GM13977 (cell line): ENCODE data around the gene CCS.

Experiments
- DNase-seq: peaks from one replicate; pipeline ENCODE4 v3.0.0; 2012; ENCODE audit warnings: low spot score
- CTCF ChIP-seq: IDR thresholded peaks from 2 replicates; pipeline ENCODE4 v1.5.1; 2012; ENCODE audit warnings: mild to moderate bottlenecking, control low read depth; ENCODE audit not compliant: insufficient read depth; ENCODE audit errors: extremely low read depth, missing control alignments
- in situ Hi-C: fragments of 300-500 bp; cut with MboI; formaldehyde crosslinking; loops from one replicate; pipeline ENCODE4 v1.12.0; 2022; ENCODE audit warnings: low sequenced_read_pairs, low pct_unique_long_range_greater_than_20kb, mixed read lengths, inconsistent platforms; ENCODE audit not compliant: unreplicated experiment

The CCS gene

GRCh38 chr11:66556086-66556485 lies 36.9 kb upstream of the CCS start:
- in situ Hi-C loops, result loop anchor here (25.0 kb wide), 1 partner anchor 281 kb away; the partner anchor contains the start of gene RCE1
- DNase-seq, result no peak
- no peak for TF ChIP-seq CTCF

- no peak for DNase-seq
- no peak for TF ChIP-seq CTCF
- in situ Hi-C loops, result loop anchor here (25.0 kb wide), 1 partner anchor 279 kb away; the partner anchor contains the start of gene RCE1
Observed at GRCh38 chr11:66557733-66558326, 35.2 kb upstream of the CCS start.

- in situ Hi-C loops, result loop anchor here (25.0 kb wide), 1 partner anchor 278 kb away; the partner anchor contains the start of gene RCE1
- TF ChIP-seq CTCF, result no peak
- no peak for DNase-seq
Observed at GRCh38 chr11:66559142-66559865, 33.7 kb upstream of the CCS start.

GRCh38 chr11:66559866-66560676 lies 32.9 kb upstream of the CCS start:
- DNase-seq, result no peak
- in situ Hi-C loops, result loop anchor here (25.0 kb wide), 1 partner anchor 277 kb away; the partner anchor contains the start of gene RCE1
- no peak for TF ChIP-seq CTCF

- TF ChIP-seq CTCF, result no peak
- in situ Hi-C loops, result loop anchor here (25.0 kb wide), 1 partner anchor 276 kb away; the partner anchor contains the start of gene RCE1
- no peak for DNase-seq
Observed at GRCh38 chr11:66561178-66561974, 31.6 kb upstream of the CCS start.

- in situ Hi-C loops, result loop anchor here (25.0 kb wide), 1 partner anchor 275 kb away; the partner anchor contains the start of gene RCE1
- no peak for DNase-seq
- no peak for TF ChIP-seq CTCF
Observed at GRCh38 chr11:66561975-66562248, 31.1 kb upstream of the CCS start.
